Transverse colon (tissue), 3 donors: Measurements from ENCODE around the gene BRI3.

Experiments
- CTCF ChIP-seq, 5 experiments: fragments of 200-600 bp in 3 of 5; fragments of 450-650 bp in 2 of 5; sonication (generic) in 3 of 5; IDR thresholded peaks; 1 replicate in 2 of 5; 2 replicates in 3 of 5; pipeline ENCODE4 v1.5.1; 2016 to 2017; ENCODE audit warnings: antibody characterized with exemption in 5 of 5, inconsistent platforms in 3 of 5, mild to moderate bottlenecking in 2 of 5, moderate library complexity in 1 of 5
- POLR2A ChIP-seq: fragments of 450-650 bp; IDR thresholded peaks from one replicate; pipeline ENCODE4 v1.6.1; 2016; ENCODE audit warnings: antibody characterized with exemption, mild to moderate bottlenecking, moderate library complexity

GRCh38 chr7:98322331-98323270, 41.1 kb downstream of the BRI3 start:
- TF ChIP-seq CTCF (IDR thresholded peaks at IDR 0.05) (no peak), POLR2A (no peak)
